GM21825 (cell line): ENCODE data around the gene PPIB.
"Not testable (repeated sequence)": the region's sequence is repeated elsewhere in the genome, so short reads cannot be mapped to it uniquely, and the experiment has no call there.

Experiments
- ATAC-seq: cut with Tn5 transposase; IDR thresholded peaks from one replicate; pipeline ENCODE4 v1.9.1; 2021; ENCODE audit warnings: mild to moderate bottlenecking, moderate library complexity; ENCODE audit not compliant: unreplicated experiment

Gene PPIB

GRCh38 chr15:64110950-64111678, 51.7 kb downstream of the PPIB start:
- ATAC-seq = no peak

GRCh38 chr15:64110108-64110701, 52.6 kb downstream of the PPIB start:
- not testable (repeated sequence) for ATAC-seq

GRCh38 chr15:64107337-64107736, 55.5 kb downstream of the PPIB start:
- ATAC-seq = no peak
